ENCODE data around the gene FAM83D.

Gene FAM83D

GRCh38 chr20:38907918-38908677 is 18.1 kb upstream of the FAM83D start:
- no peak overlapping the region for H3K27ac ChIP-seq (ENCODE audit: low read length)
- H3K27me3 ChIP-seq (replicated peaks; ENCODE audit: insufficient read depth, low read length) = no peaks in the 10 kb centered on the region
- H2AFZ ChIP-seq (ENCODE audit: low read length) = no peak overlapping the region
- no peaks in the 10 kb centered on the region for H3K4me1 ChIP-seq (ENCODE audit: low read length)
- H3F3A ChIP-seq (ENCODE audit: insufficient read depth, low read length) = no peaks in the 10 kb centered on the region
- H3K9me2 ChIP-seq (replicated peaks; ENCODE audit: insufficient read depth, low read length) = no peaks in the 10 kb centered on the region
- no peak overlapping the region for H3K9ac ChIP-seq (ENCODE audit: low read length)
- H3K4me2 ChIP-seq (ENCODE audit: low read depth, low read length) = no peak overlapping the region
- H3K79me2 ChIP-seq (ENCODE audit: low read length) = peaks cover 16% of the 10 kb centered on the region; the same call in 1 of the 2 replicates
- peaks cover 15% of the 10 kb centered on the region for H3K36me3 ChIP-seq (replicated peaks; ENCODE audit: insufficient read depth, low read length)
- H3K9me3 ChIP-seq (replicated peaks; ENCODE audit: insufficient read depth, low read length) = no peaks in the 10 kb centered on the region
- no peaks in the 10 kb centered on the region for H4K20me1 ChIP-seq (ENCODE audit: insufficient read depth, low read length)
- DNase-seq = no peak
- H3K4me3 ChIP-seq (ENCODE audit: low read length) = no peak overlapping the region
- no peak for TF ChIP-seq EZH2 (optimal IDR thresholded peaks at IDR 0.05; ENCODE audit: low read depth, low read length)
- no peak for TF ChIP-seq EZH2phosphoT487 (IDR thresholded peaks at IDR 0.05; ENCODE audit: low read length)
- no peak for TF ChIP-seq CTCF (IDR thresholded peaks at IDR 0.05; ENCODE audit: low read length)

- Histone ChIP-seq H4K20me1 (ENCODE audit: insufficient read depth, low read length) (no peaks in the 10 kb centered on the region), H3K4me3 (ENCODE audit: low read length) (no peak overlapping the region), H3K79me2 (ENCODE audit: low read length) (0 out of 2 replicates have a peak, but pooled peaks cover 2% of the 10 kb centered on the region), H2AFZ (ENCODE audit: low read length) (no peak overlapping the region), H3K9me2 (replicated peaks; ENCODE audit: insufficient read depth, low read length) (no peaks in the 10 kb centered on the region), H3K4me1 (ENCODE audit: low read length) (no peaks in the 10 kb centered on the region), H3K36me3 (replicated peaks; ENCODE audit: insufficient read depth, low read length) (peaks cover 14% of the 10 kb centered on the region), H3K4me2 (ENCODE audit: low read depth, low read length) (no peak overlapping the region), H3F3A (ENCODE audit: insufficient read depth, low read length) (no peaks in the 10 kb centered on the region; the same call in 1 of the 2 replicates), H3K27ac (ENCODE audit: low read length) (no peak overlapping the region), H3K27me3 (replicated peaks; ENCODE audit: insufficient read depth, low read length) (no peaks in the 10 kb centered on the region), H3K9ac (ENCODE audit: low read length) (no peak overlapping the region), H3K9me3 (replicated peaks; ENCODE audit: insufficient read depth, low read length) (no peaks in the 10 kb centered on the region)
- TF ChIP-seq EZH2 (optimal IDR thresholded peaks at IDR 0.05; ENCODE audit: low read depth, low read length) (no peak), EZH2phosphoT487 (IDR thresholded peaks at IDR 0.05; ENCODE audit: low read length) (no peak), CTCF (IDR thresholded peaks at IDR 0.05; ENCODE audit: low read length) (no peak)
- no peak for DNase-seq
Measured at GRCh38 chr20:38915355-38915754, 10.9 kb upstream of the FAM83D start.

- Histone ChIP-seq H3K9ac (ENCODE audit: low read length) (no peak overlapping the region), H3K4me2 (ENCODE audit: low read depth, low read length) (no peak overlapping the region), H4K20me1 (ENCODE audit: insufficient read depth, low read length) (no peaks in the 10 kb centered on the region), H3K4me1 (ENCODE audit: low read length) (no peaks in the 10 kb centered on the region), H2AFZ (ENCODE audit: low read length) (no peak overlapping the region), H3K9me2 (replicated peaks; ENCODE audit: insufficient read depth, low read length) (no peaks in the 10 kb centered on the region), H3K79me2 (ENCODE audit: low read length) (0 out of 2 replicates have a peak, but pooled peaks cover 2% of the 10 kb centered on the region), H3F3A (ENCODE audit: insufficient read depth, low read length) (no peaks in the 10 kb centered on the region; the same call in 1 of the 2 replicates), H3K27me3 (replicated peaks; ENCODE audit: insufficient read depth, low read length) (no peaks in the 10 kb centered on the region), H3K4me3 (ENCODE audit: low read length) (no peak overlapping the region), H3K27ac (ENCODE audit: low read length) (no peak overlapping the region), H3K9me3 (replicated peaks; ENCODE audit: insufficient read depth, low read length) (no peaks in the 10 kb centered on the region), H3K36me3 (replicated peaks; ENCODE audit: insufficient read depth, low read length) (peaks cover 14% of the 10 kb centered on the region)
- DNase-seq = no peak
- TF ChIP-seq CTCF (IDR thresholded peaks at IDR 0.05; ENCODE audit: low read length) (no peak), EZH2 (optimal IDR thresholded peaks at IDR 0.05; ENCODE audit: low read depth, low read length) (no peak), EZH2phosphoT487 (IDR thresholded peaks at IDR 0.05; ENCODE audit: low read length) (no peak)
Measured at GRCh38 chr20:38917657-38918056, 8.6 kb upstream of the FAM83D start.
